ENCODE results near the gene MYL6. TPM values are rescaled to one million over a fixed set of nuclear protein-coding genes. Genes with fewer than 3 reads are reported as not detected.
"Not testable (repeated sequence)": the region's sequence is repeated elsewhere in the genome, so short reads cannot be mapped to it uniquely, and the experiment has no call there.

The MYL6 gene
- total RNA-seq, 5 donors from 2014 or later (not counting 1 experiment from before 2014, with no cell fraction given), result 506 to 663 (median 569) TPM

GRCh38 chr12:56193025-56193578 is 34.9 kb downstream of the MYL6 start:
- CTCF ChIA-PET, result interaction anchor here (0.5 to 1.9 kb wide), 6 partner anchors 29 to 75 kb away, joined by 3 to 6 read pairs (median 4); partner anchors contain the start of genes ANKRD52 (in 1 of the 2), RNF41 (in 1 of the 2) and ZC3H10 (in 1 of the 2)
- Histone ChIP-seq H3K36me3 (ENCODE audit: control insufficient read depth in 2 of 2, extremely low read depth in 1 of 2, insufficient read depth in 1 of 2, low read length in 1 of 2) (no peaks in the 10 kb centered on the region), H3K4me3 (ENCODE audit: control insufficient read depth in 1 of 2, extremely low read depth in 1 of 2, low read length in 1 of 2) (no peak overlapping the region), H3K4me1 (ENCODE audit: control insufficient read depth in 1 of 2, extremely low read depth in 1 of 2, insufficient read depth in 2 of 2, low read length in 2 of 2) (peaks cover 3 to 19% of the 10 kb centered on the region in 2 experiments), H3K27ac (ENCODE audit: low read length) (no peak overlapping the region), H3K27me3 (replicated peaks in 1 of 2; ENCODE audit: control insufficient read depth in 2 of 2, extremely low read depth in 1 of 2, insufficient read depth in 2 of 2, low read length in 1 of 2) (no peaks in the 10 kb centered on the region), H3K9me3 (no peaks in the 10 kb centered on the region)
- POLR2A ChIA-PET, result no interaction called here
- Mint-ChIP-seq H3K27ac (peak overlapping the region; percentile 41 to 56), H3K4me3 (peak overlapping the region in 1 of 3 donors; percentile 14), H3K27me3 (no peaks in the 10 kb centered on the region), H3K9me3 (no peaks in the 10 kb centered on the region), H3K36me3 (no peaks in the 10 kb centered on the region), H3K4me1 (peaks cover 20 to 35% (median 33%) of the 10 kb centered on the region in 3 donors)
- ATAC-seq (replicated peaks in 1 of 4), result no peak
- 60% methylated on average over 1 of the region's 1 CpG for WGBS (ENCODE audit: insufficient coverage)
- peak; percentile 6 to 88 (median 63) for DNase-seq

GRCh38 chr12:56196818-56197550 is 38.8 kb downstream of the MYL6 start:
- H3K4me3 Mint-ChIP-seq; H3K4me1 ChIP-seq (ENCODE audit: control insufficient read depth in 1 of 2, extremely low read depth in 1 of 2, insufficient read depth in 2 of 2, low read length in 2 of 2); H3K27me3 ChIP-seq (replicated peaks in 1 of 2; ENCODE audit: control insufficient read depth in 2 of 2, extremely low read depth in 1 of 2, insufficient read depth in 2 of 2, low read length in 1 of 2); H3K27ac Mint-ChIP-seq; H3K4me3 ChIP-seq (ENCODE audit: control insufficient read depth in 1 of 2, extremely low read depth in 1 of 2, low read length in 1 of 2); H3K9me3 Mint-ChIP-seq; ATAC-seq (replicated peaks in 1 of 4); H3K27ac ChIP-seq (ENCODE audit: low read length); DNase-seq; H3K36me3 ChIP-seq (ENCODE audit: control insufficient read depth in 2 of 2, extremely low read depth in 1 of 2, insufficient read depth in 1 of 2, low read length in 1 of 2); H3K36me3 Mint-ChIP-seq; H3K27me3 Mint-ChIP-seq; H3K9me3 ChIP-seq: not testable (repeated sequence)
- ChIA-PET CTCF (interaction anchor here (0.7 to 0.8 kb wide), 2 partner anchors 9 to 267 kb away, joined by 3 to 8 read pairs; no protein-coding TSS in a partner anchor), POLR2A (interaction anchor here in 1 of 2 donors (0.6 kb wide), 1 partner anchor 289 kb away, joined by 3 read pairs; no protein-coding TSS in a partner anchor)
- peaks cover 8 to 15% (median 12%) of the 10 kb centered on the region in 3 donors for H3K4me1 Mint-ChIP-seq
- 95% methylated on average over 6 of the region's 11 CpGs for WGBS (ENCODE audit: insufficient coverage)

- 100% methylated on average over 3 of the region's 9 CpGs for WGBS (ENCODE audit: insufficient coverage)
- no peak overlapping the region for H3K27ac Mint-ChIP-seq
- Histone ChIP-seq H3K9me3 (no peaks in the 10 kb centered on the region), H3K27ac (ENCODE audit: low read length) (no peak overlapping the region), H3K27me3 (replicated peaks in 1 of 2; ENCODE audit: control insufficient read depth in 2 of 2, extremely low read depth in 1 of 2, insufficient read depth in 2 of 2, low read length in 1 of 2) (no peaks in the 10 kb centered on the region), H3K4me3 (ENCODE audit: control insufficient read depth in 1 of 2, extremely low read depth in 1 of 2, low read length in 1 of 2) (no peak overlapping the region), H3K4me1 (ENCODE audit: control insufficient read depth in 1 of 2, extremely low read depth in 1 of 2, insufficient read depth in 2 of 2, low read length in 2 of 2) (no peaks in the 10 kb centered on the region), H3K36me3 (ENCODE audit: control insufficient read depth in 2 of 2, extremely low read depth in 1 of 2, insufficient read depth in 1 of 2, low read length in 1 of 2) (no peaks in the 10 kb centered on the region)
- CTCF ChIA-PET, result interaction anchor here in 1 of 2 donors (0.7 to 0.8 kb wide), 2 partner anchors 17 to 266 kb away, joined by 3 read pairs; no protein-coding TSS in a partner anchor
- H3K27me3 Mint-ChIP-seq, result no peaks in the 10 kb centered on the region
- POLR2A ChIA-PET, result no interaction called here
- H3K4me3 Mint-ChIP-seq, result no peak overlapping the region
- no peaks in the 10 kb centered on the region for H3K36me3 Mint-ChIP-seq
- H3K9me3 Mint-ChIP-seq, result no peaks in the 10 kb centered on the region
- ATAC-seq (replicated peaks in 1 of 4) (no peak), DNase-seq (no peak)
- H3K4me1 Mint-ChIP-seq, result peaks cover 3 to 12% (median 6%) of the 10 kb centered on the region in 3 donors
Measured at GRCh38 chr12:56197921-56198635, 39.9 kb downstream of the MYL6 start.

- ATAC-seq (replicated peaks in 1 of 4) (no peak), DNase-seq (no peak)
- Histone ChIP-seq H3K4me3 (ENCODE audit: control insufficient read depth in 1 of 2, extremely low read depth in 1 of 2, low read length in 1 of 2) (no peak overlapping the region), H3K9me3 (no peaks in the 10 kb centered on the region), H3K27ac (ENCODE audit: low read length) (no peak overlapping the region), H3K36me3 (ENCODE audit: control insufficient read depth in 2 of 2, extremely low read depth in 1 of 2, insufficient read depth in 1 of 2, low read length in 1 of 2) (no peaks in the 10 kb centered on the region), H3K4me1 (ENCODE audit: control insufficient read depth in 1 of 2, extremely low read depth in 1 of 2, insufficient read depth in 2 of 2, low read length in 2 of 2) (no peaks in the 10 kb centered on the region), H3K27me3 (replicated peaks in 1 of 2; ENCODE audit: control insufficient read depth in 2 of 2, extremely low read depth in 1 of 2, insufficient read depth in 2 of 2, low read length in 1 of 2) (no peaks in the 10 kb centered on the region)
- Mint-ChIP-seq H3K9me3 (no peaks in the 10 kb centered on the region), H3K36me3 (no peaks in the 10 kb centered on the region), H3K27me3 (no peaks in the 10 kb centered on the region), H3K27ac (peak overlapping the region in 1 of 2 donors; percentile 1), H3K4me1 (peaks cover 0 to 7% (median 1%) of the 10 kb centered on the region in 3 donors), H3K4me3 (no peak overlapping the region)
- WGBS (ENCODE audit: insufficient coverage), result 100% methylated on average over 1 of the region's 1 CpG
- ChIA-PET CTCF (interaction anchor here in 1 of 2 donors (0.6 to 1.4 kb wide), 2 partner anchors 23 to 438 kb away, joined by 4 read pairs; partner anchors contain the start of gene RNF41), POLR2A (no interaction called here)
Measured at GRCh38 chr12:56198836-56199235, 40.7 kb downstream of the MYL6 start.

- Mint-ChIP-seq H3K36me3 (peaks cover 15% of the 10 kb centered on the region), H3K4me1 (peaks cover 0 to 5% (median 1%) of the 10 kb centered on the region in 3 donors), H3K27me3 (no peaks in the 10 kb centered on the region), H3K4me3 (no peak overlapping the region), H3K27ac (peak overlapping the region; percentile 52 to 74), H3K9me3 (no peaks in the 10 kb centered on the region)
- no peaks in the 10 kb centered on the region for H3K4me1 ChIP-seq (ENCODE audit: control insufficient read depth in 1 of 2, extremely low read depth in 1 of 2, insufficient read depth in 2 of 2, low read length in 2 of 2)
- ChIA-PET CTCF (interaction anchor here (0.6 to 1.7 kb wide), 6 partner anchors 15 to 1363 kb away, joined by 3 to 5 read pairs (median 4); partner anchors contain the start of gene RNF41 (in 1 of the 2)), POLR2A (interaction anchor here in 1 of 2 donors (1.0 kb wide), 1 partner anchor 30 kb away, joined by 3 read pairs; no protein-coding TSS in a partner anchor)
- no peaks in the 10 kb centered on the region for H3K9me3 ChIP-seq
- WGBS (ENCODE audit: insufficient coverage), result 100% methylated on average over 1 of the region's 1 CpG
- H3K4me3 ChIP-seq (ENCODE audit: control insufficient read depth in 1 of 2, extremely low read depth in 1 of 2, low read length in 1 of 2), result no peak overlapping the region
- DNase-seq, result no peak
- H3K36me3 ChIP-seq (ENCODE audit: control insufficient read depth in 2 of 2, extremely low read depth in 1 of 2, insufficient read depth in 1 of 2, low read length in 1 of 2), result peaks cover 0 to 24% of the 10 kb centered on the region in 2 donors
- no peaks in the 10 kb centered on the region for H3K27me3 ChIP-seq (replicated peaks in 1 of 2; ENCODE audit: control insufficient read depth in 2 of 2, extremely low read depth in 1 of 2, insufficient read depth in 2 of 2, low read length in 1 of 2)
- no peak for ATAC-seq (replicated peaks in 1 of 4)
- H3K27ac ChIP-seq (ENCODE audit: low read length), result no peak overlapping the region
Measured at GRCh38 chr12:56202366-56202765, 44.2 kb downstream of the MYL6 start.

- H3K27me3 Mint-ChIP-seq, result no peaks in the 10 kb centered on the region
- POLR2A ChIA-PET, result no interaction called here
- WGBS (ENCODE audit: insufficient coverage), result no CpG with 5 or more reads among the region's 2 CpGs
Measured at GRCh38 chr12:56202838-56203237, 44.7 kb downstream of the MYL6 start.

More at GRCh38 chr12:56202838-56203237, 44.7 kb downstream of the MYL6 start:
- H3K36me3 ChIP-seq (ENCODE audit: control insufficient read depth in 2 of 2, extremely low read depth in 1 of 2, insufficient read depth in 1 of 2, low read length in 1 of 2), result peaks cover 0 to 29% of the 10 kb centered on the region in 2 donors
- no peaks in the 10 kb centered on the region for H3K27me3 ChIP-seq (replicated peaks in 1 of 2; ENCODE audit: control insufficient read depth in 2 of 2, extremely low read depth in 1 of 2, insufficient read depth in 2 of 2, low read length in 1 of 2)
- H3K9me3 Mint-ChIP-seq, result no peaks in the 10 kb centered on the region
- peaks cover 0 to 5% (median 1%) of the 10 kb centered on the region in 3 donors for H3K4me1 Mint-ChIP-seq
- H3K4me3 Mint-ChIP-seq, result no peak overlapping the region
- ATAC-seq (replicated peaks in 1 of 4) (no peak), DNase-seq (no peak)
- H3K9me3 ChIP-seq, result no peaks in the 10 kb centered on the region
- no peaks in the 10 kb centered on the region for H3K4me1 ChIP-seq (ENCODE audit: control insufficient read depth in 1 of 2, extremely low read depth in 1 of 2, insufficient read depth in 2 of 2, low read length in 2 of 2)
- CTCF ChIA-PET, result interaction anchor here in 1 of 2 donors (0.6 to 1.7 kb wide), 5 partner anchors 27 to 545 kb away, joined by 3 read pairs; partner anchors contain the start of gene STAT2
- no peak overlapping the region for H3K4me3 ChIP-seq (ENCODE audit: control insufficient read depth in 1 of 2, extremely low read depth in 1 of 2, low read length in 1 of 2)
- peak overlapping the region; percentile 37 to 74 for H3K27ac Mint-ChIP-seq
- H3K27ac ChIP-seq (ENCODE audit: low read length), result no peak overlapping the region
- H3K36me3 Mint-ChIP-seq, result peaks cover 20% of the 10 kb centered on the region
